B cell (primary cell): ENCODE measurements around the gene NUP210.

ENCODE experiments used
- CTCF ChIP-seq: fragments of 200-600 bp; IDR thresholded peaks from one replicate; pipeline ENCODE4 v1.8.0; 2022; ENCODE audit warnings: antibody characterized with exemption, mild to moderate bottlenecking
- EZH2 ChIP-seq: IDR thresholded peaks from 2 replicates; pipeline ENCODE4 v1.6.1; 2012; ENCODE audit warnings: borderline replicate concordance, low read depth, mild to moderate bottlenecking, moderate library complexity, low read length; ENCODE audit not compliant: insufficient read depth, poor library complexity, severe bottlenecking

- TF ChIP-seq CTCF (no peak), EZH2 (no peak)
Observed at GRCh38 chr3:13269711-13270378, 150.3 kb downstream of the NUP210 start.
